Lower lobe of right lung (tissue), 2 donors: Measurements from ENCODE around the gene ZNF740. TPM values are rescaled to one million over a fixed set of nuclear protein-coding genes. Genes with fewer than 3 reads are reported as not detected.

Experiments
- ATAC-seq, 2 donors: fragments of 200-7000 bp; cut with Tn5 transposase; one replicate each; pipeline ENCODE4 v1.9.1; 2020 to 2022; ENCODE audit warnings: mild to moderate bottlenecking in 2 of 2, moderate library complexity in 2 of 2
- DNase-seq: peaks from one replicate; pipeline ENCODE4 v3.0.0-alpha.2; 2020
- H3K27ac ChIP-seq: fragments of 200-600 bp; one replicate; pipeline ENCODE4 v1.8.0; 2022
- H3K27me3 ChIP-seq: fragments of 200-600 bp; one replicate; pipeline ENCODE4 v1.8.0; 2022; ENCODE audit warnings: low read depth
- H3K36me3 ChIP-seq: fragments of 200-600 bp; one replicate; pipeline ENCODE4 v1.8.0; 2022; ENCODE audit warnings: mild to moderate bottlenecking
- H3K4me1 ChIP-seq: fragments of 200-600 bp; one replicate; pipeline ENCODE4 v1.8.0; 2022
- H3K4me3 ChIP-seq: fragments of 200-600 bp; one replicate; pipeline ENCODE4 v1.8.0; 2022; ENCODE audit warnings: mild to moderate bottlenecking
- H3K9me3 ChIP-seq: fragments of 200-600 bp; one replicate; pipeline ENCODE4 v1.8.0; 2022
- intact Hi-C: fragments of 100-400 bp; cut with DNase I; formaldehyde crosslinking; loops from one replicate; pipeline ENCODE4 v1.11.0; 2022
- total RNA-seq: library from RNA; stranded (reverse); fragmentation: NEBNext Ultra II Directional; extraction: Animal tissue kit (Norgen Biotek cat#: 25700); gene quantifications from one replicate; pipeline ENCODE4 v1.2.1, GENCODE V29; 2021
- TF ChIP-seq, protein P1 (sequence below): fragments of 200-600 bp; IDR thresholded peaks from one replicate; pipeline ENCODE4 v1.8.0; 2022; ENCODE audit warnings: antibody characterized with exemption, mild to moderate bottlenecking
- donor health status: DM: no; HTN: yes; CAD: no; lungs with severe emphysema.

Gene ZNF740
- total RNA-seq, 1 donor from 2014 or later, result 49.5 TPM

DNA sequence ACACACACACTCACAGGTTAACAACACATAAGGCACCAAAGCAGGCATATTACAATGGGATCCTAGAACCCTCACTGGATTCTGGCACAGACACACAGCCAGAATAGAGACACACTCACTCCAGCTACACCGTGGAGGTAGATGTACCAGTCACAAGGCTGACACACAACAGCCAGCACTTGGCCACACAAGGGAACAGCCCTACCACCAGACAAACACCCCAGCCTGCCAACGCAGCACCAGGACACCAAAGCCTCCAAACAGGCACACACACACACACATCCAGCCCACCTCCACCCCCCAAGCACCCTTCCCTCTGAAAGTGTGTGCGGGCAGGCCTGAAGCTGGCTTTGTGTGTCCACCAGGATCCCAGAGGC lies 37.4 kb downstream of the ZNF740 start:
- DNase-seq (peak; percentile 42), ATAC-seq (no peak)
- Histone ChIP-seq H3K4me3 (peak overlapping the region; percentile 77), H3K9me3 (no peaks in the 10 kb centered on the region), H3K4me1 (peaks cover 78% of the 10 kb centered on the region), H3K27ac (peak overlapping the region; percentile 95), H3K36me3 (peaks cover 27% of the 10 kb centered on the region), H3K27me3 (no peaks in the 10 kb centered on the region)
- TF ChIP-seq, protein P1, sequence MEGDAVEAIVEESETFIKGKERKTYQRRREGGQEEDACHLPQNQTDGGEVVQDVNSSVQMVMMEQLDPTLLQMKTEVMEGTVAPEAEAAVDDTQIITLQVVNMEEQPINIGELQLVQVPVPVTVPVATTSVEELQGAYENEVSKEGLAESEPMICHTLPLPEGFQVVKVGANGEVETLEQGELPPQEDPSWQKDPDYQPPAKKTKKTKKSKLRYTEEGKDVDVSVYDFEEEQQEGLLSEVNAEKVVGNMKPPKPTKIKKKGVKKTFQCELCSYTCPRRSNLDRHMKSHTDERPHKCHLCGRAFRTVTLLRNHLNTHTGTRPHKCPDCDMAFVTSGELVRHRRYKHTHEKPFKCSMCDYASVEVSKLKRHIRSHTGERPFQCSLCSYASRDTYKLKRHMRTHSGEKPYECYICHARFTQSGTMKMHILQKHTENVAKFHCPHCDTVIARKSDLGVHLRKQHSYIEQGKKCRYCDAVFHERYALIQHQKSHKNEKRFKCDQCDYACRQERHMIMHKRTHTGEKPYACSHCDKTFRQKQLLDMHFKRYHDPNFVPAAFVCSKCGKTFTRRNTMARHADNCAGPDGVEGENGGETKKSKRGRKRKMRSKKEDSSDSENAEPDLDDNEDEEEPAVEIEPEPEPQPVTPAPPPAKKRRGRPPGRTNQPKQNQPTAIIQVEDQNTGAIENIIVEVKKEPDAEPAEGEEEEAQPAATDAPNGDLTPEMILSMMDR, result no peak
- intact Hi-C loops, result no loop called here

DNA sequence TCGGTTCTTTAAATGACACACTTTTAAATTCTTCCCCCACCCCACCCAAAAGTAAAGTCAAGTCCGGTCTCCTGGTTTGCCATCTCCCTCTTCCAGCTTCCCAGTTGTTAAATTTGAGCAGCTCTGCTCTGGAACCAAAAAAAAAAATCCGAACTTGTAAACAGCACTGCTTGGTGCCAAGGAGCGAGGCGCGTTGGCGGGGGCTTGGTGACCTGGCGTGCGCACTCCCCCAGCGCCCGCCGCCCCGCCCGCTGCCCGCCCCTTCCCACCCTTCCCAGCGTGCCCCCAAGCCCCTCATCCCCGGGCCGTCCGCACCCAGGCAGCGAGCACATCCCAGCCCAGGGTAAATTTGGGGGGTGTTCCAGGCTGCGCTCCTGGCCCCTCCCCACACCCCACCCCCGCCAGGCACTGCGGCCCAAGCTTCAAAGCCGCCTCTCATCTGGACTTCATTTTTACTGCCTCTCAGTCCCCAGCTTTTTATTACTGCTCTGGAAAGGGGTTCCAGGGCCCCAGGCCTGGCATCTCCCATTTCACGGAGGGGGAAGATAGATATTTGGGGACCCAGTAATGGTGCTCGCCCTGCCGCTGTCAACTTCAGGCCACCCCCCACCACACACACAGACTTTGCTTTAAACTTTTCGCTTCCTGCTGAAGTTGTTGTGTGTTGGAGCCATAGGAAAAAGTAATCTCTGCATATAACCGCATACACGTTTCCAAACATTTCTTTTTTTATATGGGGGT lies 38.2 kb downstream of the ZNF740 start:
- Histone ChIP-seq H3K4me1 (peaks cover 78% of the 10 kb centered on the region), H3K4me3 (peak overlapping the region; percentile 77)
- intact Hi-C loops, result no loop called here

DNA sequence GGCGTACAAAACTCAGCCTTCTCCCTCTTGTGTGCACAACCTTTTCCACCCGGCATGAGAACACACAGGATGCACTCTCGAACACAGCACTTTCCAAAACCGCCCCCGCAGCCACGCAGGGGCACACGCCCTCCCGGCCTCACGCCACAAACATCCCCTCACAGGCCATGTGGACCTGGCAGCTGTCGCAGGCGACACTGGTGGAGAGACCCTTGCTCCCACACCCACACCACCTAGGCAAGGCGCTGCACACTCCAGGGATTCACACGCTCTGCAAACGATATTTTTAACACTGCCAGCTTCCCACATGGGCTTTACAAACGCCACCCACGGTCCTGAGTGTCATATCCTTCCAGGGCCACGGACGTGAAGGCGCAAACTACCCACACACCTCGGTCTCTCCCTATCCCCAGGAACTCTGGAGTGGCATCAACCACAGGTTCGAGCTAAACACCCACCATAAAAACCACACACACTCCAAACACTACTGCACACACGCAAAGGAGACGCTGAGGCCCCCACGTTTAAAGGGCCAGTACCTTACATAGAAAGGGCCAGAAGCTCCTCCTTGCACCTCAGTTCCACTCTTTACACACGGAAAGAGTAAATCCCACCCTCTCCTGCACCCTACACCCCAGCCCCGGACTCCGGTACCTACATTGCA lies 38.9 kb downstream of the ZNF740 start:
- peaks cover 12% of the 10 kb centered on the region for H3K36me3 ChIP-seq
- TF ChIP-seq, protein P1, result no peak
- no peaks in the 10 kb centered on the region for H3K9me3 ChIP-seq
- peak overlapping the region; percentile 77 for H3K4me3 ChIP-seq
- H3K27me3 ChIP-seq, result no peaks in the 10 kb centered on the region
- peak; percentile 60 for DNase-seq
- intact Hi-C loops, result no loop called here
- peak overlapping the region; percentile 95 for H3K27ac ChIP-seq
- no peak for ATAC-seq
- H3K4me1 ChIP-seq, result peaks cover 78% of the 10 kb centered on the region

More for the DNA sequence above, 38.2 kb downstream of the ZNF740 start:
- Histone ChIP-seq H3K27ac (peak overlapping the region; percentile 95), H3K36me3 (peaks cover 19% of the 10 kb centered on the region), H3K27me3 (no peaks in the 10 kb centered on the region), H3K9me3 (no peaks in the 10 kb centered on the region)
- peak; percentile 38 for DNase-seq
- TF ChIP-seq, protein P1, result no peak
- ATAC-seq, result no peak

DNA sequence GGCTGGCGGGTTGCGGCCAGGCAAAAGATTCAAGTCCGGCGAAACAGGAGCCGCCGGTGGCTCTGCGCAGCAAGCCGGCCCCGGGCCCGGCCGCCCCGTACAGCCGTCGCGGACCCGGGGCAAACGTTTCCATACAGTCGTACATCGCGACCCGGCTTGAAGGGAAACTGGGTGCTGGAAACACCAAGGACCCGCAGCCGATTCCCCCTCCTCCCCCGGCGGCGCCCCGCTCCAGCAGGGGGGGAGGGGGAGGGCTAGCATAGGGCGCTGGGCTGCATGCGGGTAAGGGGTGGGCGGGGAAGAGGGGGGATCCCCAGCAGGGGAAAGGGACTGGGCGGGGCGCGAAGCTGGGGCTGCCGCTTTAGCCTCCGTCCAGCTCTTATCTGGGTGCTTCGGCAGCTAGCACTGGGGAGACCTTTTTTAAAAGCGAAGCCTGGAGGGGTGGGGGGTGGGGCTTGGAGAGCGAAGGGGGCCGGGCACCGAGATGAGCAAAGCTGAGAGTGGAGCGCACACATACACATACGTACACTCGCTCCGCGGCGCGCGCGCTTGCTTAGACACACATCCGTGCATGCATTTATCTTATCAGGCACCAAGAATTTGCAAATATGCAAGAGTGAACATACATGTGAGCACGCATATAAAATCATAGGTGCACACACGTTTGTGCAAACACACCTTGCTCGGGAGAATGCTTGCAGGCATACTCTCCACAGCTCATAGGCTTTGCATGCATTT lies 39.6 kb downstream of the ZNF740 start:
- peak overlapping the region; percentile 95 for H3K27ac ChIP-seq
- peak; percentile 15 to 34 for ATAC-seq
- peak; percentile 88 for DNase-seq

DNA sequence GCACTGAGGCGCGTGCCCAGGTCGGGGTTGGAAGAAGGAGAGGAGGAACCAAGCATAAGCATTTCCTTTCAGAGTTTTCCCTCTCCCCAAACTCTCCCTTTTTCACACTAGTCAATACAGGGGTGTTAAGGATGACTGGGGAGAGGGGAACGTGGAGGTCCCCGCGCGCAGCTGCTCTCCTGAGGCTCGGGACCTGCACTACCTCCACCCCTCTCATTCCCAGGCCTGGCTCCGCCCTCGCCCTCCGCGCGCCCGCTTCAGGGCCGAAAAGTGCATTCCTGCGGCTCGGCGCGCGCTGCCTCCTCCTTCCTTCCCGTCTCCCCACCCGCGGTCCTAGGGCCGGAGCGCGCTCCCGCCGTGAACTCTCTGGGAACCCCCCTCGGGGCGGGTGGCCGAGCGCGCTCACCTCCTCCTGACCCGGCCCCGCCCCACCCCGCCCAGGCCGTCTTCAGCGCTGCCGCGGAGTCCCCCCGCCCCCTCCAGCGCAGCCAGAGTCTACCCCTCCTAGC lies 40.2 kb downstream of the ZNF740 start:
- peak; percentile 97 for DNase-seq
- Histone ChIP-seq H3K4me3 (peak overlapping the region; percentile 77), H3K4me1 (peaks cover 78% of the 10 kb centered on the region), H3K36me3 (no peaks in the 10 kb centered on the region), H3K27me3 (no peaks in the 10 kb centered on the region), H3K27ac (peak overlapping the region; percentile 95), H3K9me3 (no peaks in the 10 kb centered on the region)
- intact Hi-C loops, result no loop called here
- TF ChIP-seq, protein P1, result no peak
- ATAC-seq, result peak; percentile 92

More for the DNA sequence above, 39.6 kb downstream of the ZNF740 start:
- H3K36me3 ChIP-seq, result peaks cover 5% of the 10 kb centered on the region
- TF ChIP-seq, protein P1, result no peak
- peaks cover 78% of the 10 kb centered on the region for H3K4me1 ChIP-seq
- H3K27me3 ChIP-seq, result no peaks in the 10 kb centered on the region
- H3K4me3 ChIP-seq, result peak overlapping the region; percentile 77
- no peaks in the 10 kb centered on the region for H3K9me3 ChIP-seq
- intact Hi-C loops, result no loop called here
